Loucy (cell line): Measurements from ENCODE around the gene LRRFIP1.

Source experiments
- EZH2phosphoT487 ChIP-seq: fragments of 200-600 bp; IDR thresholded peaks from 2 replicates; pipeline ENCODE4 v1.6.1; 2018; ENCODE audit warnings: antibody characterized with exemption, mild to moderate bottlenecking, moderate library complexity, borderline replicate concordance
- TF ChIP-seq, protein P1 (sequence below): fragments of 200-600 bp; sonication (generic); conservative IDR thresholded peaks from 2 replicates; pipeline ENCODE4 v1.5.1; 2014; ENCODE audit warnings: mild to moderate bottlenecking, antibody characterized with exemption, low read length

DNA sequence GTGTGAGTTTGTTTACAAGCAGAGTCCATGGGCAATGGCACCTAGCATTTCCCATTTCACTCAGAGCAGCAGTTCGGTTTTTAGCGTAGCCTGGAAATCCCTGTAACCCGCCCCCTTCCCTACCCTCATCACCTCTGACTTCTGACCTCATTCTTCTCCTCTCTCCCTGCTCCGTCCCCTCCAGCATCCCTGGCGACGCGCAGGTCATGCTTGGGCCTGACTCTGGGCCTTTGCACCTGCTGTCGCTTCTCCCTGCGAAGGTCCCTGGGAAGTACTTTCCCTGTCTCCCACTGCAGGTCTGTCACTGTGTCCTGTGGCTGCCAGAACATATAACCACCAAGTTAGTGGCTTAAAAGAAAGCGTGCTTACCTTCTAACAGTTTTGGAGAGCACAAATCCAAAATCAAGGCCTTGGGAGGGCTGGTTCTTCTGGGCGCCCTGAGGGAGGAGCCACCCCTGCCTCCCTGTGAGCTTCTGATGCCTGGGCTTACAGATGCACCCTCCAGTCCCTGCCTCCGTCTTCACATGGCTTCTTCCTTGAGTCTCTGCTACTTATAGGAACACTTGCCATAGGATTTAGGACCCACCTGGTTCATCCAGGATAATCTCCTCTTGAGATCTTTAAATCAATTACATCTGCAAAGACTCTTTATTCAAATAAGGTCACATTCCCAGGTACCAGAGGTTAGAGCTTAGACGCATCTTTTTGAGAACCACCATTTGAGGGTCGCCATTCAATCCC is 28.7 kb upstream of the LRRFIP1 start:
- TF ChIP-seq, protein P1, sequence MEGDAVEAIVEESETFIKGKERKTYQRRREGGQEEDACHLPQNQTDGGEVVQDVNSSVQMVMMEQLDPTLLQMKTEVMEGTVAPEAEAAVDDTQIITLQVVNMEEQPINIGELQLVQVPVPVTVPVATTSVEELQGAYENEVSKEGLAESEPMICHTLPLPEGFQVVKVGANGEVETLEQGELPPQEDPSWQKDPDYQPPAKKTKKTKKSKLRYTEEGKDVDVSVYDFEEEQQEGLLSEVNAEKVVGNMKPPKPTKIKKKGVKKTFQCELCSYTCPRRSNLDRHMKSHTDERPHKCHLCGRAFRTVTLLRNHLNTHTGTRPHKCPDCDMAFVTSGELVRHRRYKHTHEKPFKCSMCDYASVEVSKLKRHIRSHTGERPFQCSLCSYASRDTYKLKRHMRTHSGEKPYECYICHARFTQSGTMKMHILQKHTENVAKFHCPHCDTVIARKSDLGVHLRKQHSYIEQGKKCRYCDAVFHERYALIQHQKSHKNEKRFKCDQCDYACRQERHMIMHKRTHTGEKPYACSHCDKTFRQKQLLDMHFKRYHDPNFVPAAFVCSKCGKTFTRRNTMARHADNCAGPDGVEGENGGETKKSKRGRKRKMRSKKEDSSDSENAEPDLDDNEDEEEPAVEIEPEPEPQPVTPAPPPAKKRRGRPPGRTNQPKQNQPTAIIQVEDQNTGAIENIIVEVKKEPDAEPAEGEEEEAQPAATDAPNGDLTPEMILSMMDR: no peak
- no peak for TF ChIP-seq EZH2phosphoT487
